Peyer's patch (tissue), 4 donors: ENCODE measurements around the gene PRPF4.

Experiments
- POLR2A ChIP-seq, 2 donors: fragments of 450-650 bp; IDR thresholded peaks; one replicate each; pipeline ENCODE4 v1.5.1; 2017; ENCODE audit warnings: antibody characterized with exemption in 2 of 2, mild to moderate bottlenecking in 2 of 2, moderate library complexity in 2 of 2
- TF ChIP-seq, protein P1 (sequence below), 6 experiments: fragments of 450-650 bp in 4 of 6; fragments of 200-600 bp in 2 of 6; sonication (generic) in 1 of 6; IDR thresholded peaks; one replicate each; pipeline ENCODE4 v1.5.1; 2017 to 2019; ENCODE audit warnings: antibody characterized with exemption in 6 of 6, mild to moderate bottlenecking in 3 of 6, moderate library complexity in 1 of 6

DNA sequence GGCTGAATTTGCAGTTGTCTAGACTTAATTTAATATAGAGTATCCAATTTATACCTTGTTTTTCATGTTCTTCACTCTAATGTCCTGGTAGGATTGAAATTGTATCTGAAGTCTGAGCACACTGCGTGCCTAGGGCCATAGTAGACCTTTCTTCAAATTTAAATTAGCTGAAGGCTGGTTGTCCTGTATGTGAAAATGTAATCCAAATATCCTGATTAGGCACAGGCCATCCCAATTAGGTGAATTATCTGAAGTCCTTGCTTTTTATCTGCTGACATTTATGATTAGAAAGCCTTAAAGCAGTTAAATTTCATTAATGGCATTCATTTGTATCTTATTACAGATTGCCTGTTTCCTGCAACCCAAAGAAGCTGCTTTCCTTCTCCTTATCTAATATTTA, 20.5 kb upstream of the PRPF4 start:
- TF ChIP-seq, protein P1, sequence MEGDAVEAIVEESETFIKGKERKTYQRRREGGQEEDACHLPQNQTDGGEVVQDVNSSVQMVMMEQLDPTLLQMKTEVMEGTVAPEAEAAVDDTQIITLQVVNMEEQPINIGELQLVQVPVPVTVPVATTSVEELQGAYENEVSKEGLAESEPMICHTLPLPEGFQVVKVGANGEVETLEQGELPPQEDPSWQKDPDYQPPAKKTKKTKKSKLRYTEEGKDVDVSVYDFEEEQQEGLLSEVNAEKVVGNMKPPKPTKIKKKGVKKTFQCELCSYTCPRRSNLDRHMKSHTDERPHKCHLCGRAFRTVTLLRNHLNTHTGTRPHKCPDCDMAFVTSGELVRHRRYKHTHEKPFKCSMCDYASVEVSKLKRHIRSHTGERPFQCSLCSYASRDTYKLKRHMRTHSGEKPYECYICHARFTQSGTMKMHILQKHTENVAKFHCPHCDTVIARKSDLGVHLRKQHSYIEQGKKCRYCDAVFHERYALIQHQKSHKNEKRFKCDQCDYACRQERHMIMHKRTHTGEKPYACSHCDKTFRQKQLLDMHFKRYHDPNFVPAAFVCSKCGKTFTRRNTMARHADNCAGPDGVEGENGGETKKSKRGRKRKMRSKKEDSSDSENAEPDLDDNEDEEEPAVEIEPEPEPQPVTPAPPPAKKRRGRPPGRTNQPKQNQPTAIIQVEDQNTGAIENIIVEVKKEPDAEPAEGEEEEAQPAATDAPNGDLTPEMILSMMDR (IDR thresholded peaks at IDR 0.05), result no peak
- TF ChIP-seq POLR2A (IDR thresholded peaks at IDR 0.05), result no peak
